ENCODE measurements around the gene MED9. TPM values are rescaled to one million over a fixed set of nuclear protein-coding genes. Genes with fewer than 3 reads are reported as not detected.
"Not testable (repeated sequence)": the region's sequence is repeated elsewhere in the genome, so short reads cannot be mapped to it uniquely, and the experiment has no call there.

Gene MED9
- total and polyA plus RNA-seq, 2 of the 4 experiments (the other 2 are of a cell fraction), result 6.1 to 10.1 TPM

DNA sequence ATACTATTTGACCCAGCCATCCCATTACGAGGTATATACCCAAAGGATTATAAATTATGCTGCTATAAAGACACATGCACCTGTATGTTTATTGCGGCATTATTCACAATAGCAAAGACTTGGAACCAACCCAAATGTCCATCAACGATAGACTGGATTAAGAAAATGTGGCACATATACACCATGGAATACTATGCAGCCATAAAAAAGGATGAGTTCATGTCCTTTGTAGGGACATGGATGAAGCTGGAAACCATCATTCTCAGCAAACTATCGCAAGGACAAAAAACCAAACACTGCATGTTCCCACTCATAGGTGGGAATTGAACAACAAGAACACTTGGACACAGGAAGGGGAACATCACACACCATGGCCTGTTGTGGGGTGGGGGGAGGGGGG, 45.9 kb upstream of the MED9 start:
- H3K4me1 ChIP-seq (ENCODE audit: control insufficient read depth, insufficient read depth, low read length); ATAC-seq (ENCODE audit: low read depth); H3K9ac ChIP-seq (ENCODE audit: low read depth, low read length); H3K27me3 ChIP-seq (ENCODE audit: control insufficient read depth, insufficient read depth, low read length); H2AFZ ChIP-seq (replicated peaks; ENCODE audit: low read length, poor library complexity); H3K36me3 ChIP-seq (ENCODE audit: control insufficient read depth, insufficient read depth, low read length); H3K4me3 ChIP-seq (ENCODE audit: insufficient read depth, low read depth, low read length); H3K4ac ChIP-seq (ENCODE audit: low read depth, low read length); H4K8ac ChIP-seq (ENCODE audit: low read depth in 2 of 2, low read length in 2 of 2); H2BK20ac ChIP-seq (ENCODE audit: low read depth, low read length); in situ Hi-C loops (cut with MboI; ENCODE audit: low sequenced_read_pairs); H4K5ac ChIP-seq (ENCODE audit: low read depth, low read length); H3K27ac ChIP-seq (ENCODE audit: insufficient read depth, low read length); CTCF ChIA-PET; BruUV-seq (replicated peaks); H3K23ac ChIP-seq (ENCODE audit: low read depth, low read length); H2BK120ac ChIP-seq (ENCODE audit: low read depth, low read length); dilution Hi-C loops (cut with HindIII; ENCODE audit: low sequenced_read_pairs, unreplicated experiment); POLR2A ChIA-PET (ENCODE audit: unreplicated experiment); H3K18ac ChIP-seq (ENCODE audit: low read depth, low read length); H3K14ac ChIP-seq (replicated peaks; ENCODE audit: low read depth, low read length); H3K56ac ChIP-seq (ENCODE audit: extremely low read depth, insufficient read depth, low read length); H2AK9ac ChIP-seq (replicated peaks; ENCODE audit: low read depth, low read length, poor library complexity); H4K20me1 ChIP-seq (ENCODE audit: insufficient read depth, low read length); H2BK15ac ChIP-seq (ENCODE audit: low read depth, low read length); DNase-seq; H3K4me2 ChIP-seq (ENCODE audit: low read depth, low read length); intact Hi-C loops (cut with micrococcal nuclease); H4K91ac ChIP-seq (ENCODE audit: insufficient read depth, low read depth, low read length); H3K9me3 ChIP-seq (ENCODE audit: control insufficient read depth, insufficient read depth, low read length); H2AK5ac ChIP-seq (ENCODE audit: low read depth, low read length); H3K79me1 ChIP-seq (ENCODE audit: low read depth in 1 of 2, low read length in 2 of 2); H2BK5ac ChIP-seq (ENCODE audit: low read depth, low read length, poor library complexity, severe bottlenecking): not testable (repeated sequence)
- no CpG with 5 or more reads among the region's 4 CpGs for WGBS, 2 experiments (ENCODE audit: extremely low coverage in 2 of 2, insufficient read length in 1 of 2)
- peaks cover 12% of the 10 kb centered on the region; the same call in 1 of the 2 replicates for H3K9me1 ChIP-seq (ENCODE audit: insufficient read depth, low read length)
